Natural killer cell (primary cell): ENCODE results near the gene ZNF593OS. TPM values are rescaled to one million over a fixed set of nuclear protein-coding genes. Genes with fewer than 3 reads are reported as not detected.
A peak's percentile ranks its signal among the peaks of the same experiment; 100 is the strongest.

Experiments
- ATAC-seq, 3 donors: fragments of 150-1000 bp in 2 of 3; fragments of 200-7000 bp in 1 of 3; cut with Tn5 transposase; 1 replicate in 1 of 3; 2 replicates in 2 of 3; pipeline ENCODE4 v1.10.0; 2021; ENCODE audit warnings: mild to moderate bottlenecking in 2 of 3, moderate library complexity in 2 of 3
- DNase-seq, 2 donors: peaks; one replicate each; pipeline versions ENCODE4 v3.0.0 to v3.0.0-alpha.2; 2013 to 2021; ENCODE audit warnings: mixed read lengths in 1 of 2
- H3K27ac ChIP-seq: one replicate; pipeline ENCODE4 v1.5.1; 2013; ENCODE audit warnings: mild to moderate bottlenecking, low read length
- H3K27me3 ChIP-seq: one replicate; pipeline ENCODE4 v1.6.1; 2013; ENCODE audit warnings: low read length; ENCODE audit not compliant: control insufficient read depth, insufficient read depth
- H3K36me3 ChIP-seq: one replicate; pipeline ENCODE4 v1.6.1; 2013; ENCODE audit warnings: low read length; ENCODE audit not compliant: control insufficient read depth, insufficient read depth
- H3K4me1 ChIP-seq: one replicate; pipeline ENCODE4 v1.6.1; 2013; ENCODE audit warnings: low read length; ENCODE audit not compliant: control insufficient read depth, insufficient read depth
- H3K4me3 ChIP-seq: one replicate; pipeline ENCODE4 v1.5.1; 2013; ENCODE audit warnings: low read length
- H3K9me3 ChIP-seq: one replicate; pipeline ENCODE4 v1.6.1; 2013; ENCODE audit warnings: low read length; ENCODE audit not compliant: control insufficient read depth, insufficient read depth
- H3K27ac Mint-ChIP-seq, 2 donors: one replicate each; pipeline ENCODE4 v1.8.0; 2022; ENCODE audit warnings: mild to moderate bottlenecking in 2 of 2, mixed read lengths in 2 of 2, moderate library complexity in 1 of 2
- H3K27me3 Mint-ChIP-seq, 2 donors: one replicate each; pipeline ENCODE4 v1.8.0; 2022; ENCODE audit warnings: low read depth in 2 of 2, mixed read lengths in 2 of 2
- H3K36me3 Mint-ChIP-seq: one replicate; pipeline ENCODE4 v1.8.0; 2022; ENCODE audit warnings: mixed read lengths
- H3K4me1 Mint-ChIP-seq, 2 donors: one replicate each; pipeline ENCODE4 v1.8.0; 2022; ENCODE audit warnings: mixed read lengths in 2 of 2
- H3K4me3 Mint-ChIP-seq: one replicate; pipeline ENCODE4 v1.8.0; 2022; ENCODE audit warnings: mild to moderate bottlenecking, moderate library complexity, mixed read lengths
- H3K9me3 Mint-ChIP-seq, 2 donors: one replicate each; pipeline ENCODE4 v1.8.0; 2022; ENCODE audit warnings: mixed read lengths in 2 of 2
- CTCF ChIP-seq: fragments of 200-600 bp; IDR thresholded peaks from one replicate; pipeline ENCODE4 v1.8.0; 2022; ENCODE audit warnings: antibody characterized with exemption
- WGBS: methylation state at CpG from one replicate; pipeline ENCODE4 v1.1.7; 2013; ENCODE audit warnings: missing lambda C conversion rate; ENCODE audit not compliant: insufficient coverage; 5-methylcytosine and 5-hydroxymethylcytosine counted together
- intact Hi-C: fragments of 100-400 bp; cut with micrococcal nuclease; formaldehyde crosslinking; loops from one replicate; pipeline ENCODE4 v1.14.2; 2022
- total RNA-seq, 4 donors: library from RNA; stranded (reverse); fragments of 120-200 nt in 1 of 4; gene quantifications; one replicate each; pipeline versions ENCODE4 v1.2.3 to v1.2.4, GENCODE V29; 2013 to 2022

Gene ZNF593OS
- total RNA-seq, 3 donors from 2014 or later (not counting 1 experiment from before 2014, with no cell fraction given) = not detected

GRCh38 chr1:26177182-26177684, 5.6 kb upstream of the ZNF593OS start, which contains the start of gene CNKSR1:
Gene CNKSR1 (plus strand): TSS chr1:26177491. CDS start chr1:26177548, 57 bp downstream.
- Mint-ChIP-seq H3K27ac (no peak within 1 kb of the TSS), H3K4me1 (no peaks in the 10 kb centered on the region), H3K36me3 (no peaks in the 10 kb centered on the region), H3K27me3 (no peaks in the 10 kb centered on the region), H3K4me3 (no peak within 1 kb of the TSS), H3K9me3 (no peaks in the 10 kb centered on the region)
- ATAC-seq = no peak
- H3K9me3 ChIP-seq = no peaks in the 10 kb centered on the region
- no peaks in the 10 kb centered on the region for H3K36me3 ChIP-seq
- no peaks in the 10 kb centered on the region for H3K27me3 ChIP-seq
- no peak within 1 kb of the TSS for H3K27ac ChIP-seq
- TF ChIP-seq CTCF = no peak
- intact Hi-C loops = no loop called here
- no peak within 1 kb of the TSS for H3K4me3 ChIP-seq
- DNase-seq = no peak
- H3K4me1 ChIP-seq = no peaks in the 10 kb centered on the region
- 62% methylated on average over 21 of the region's 21 CpGs for WGBS

- Mint-ChIP-seq H3K27me3 (no peaks in the 10 kb centered on the region), H3K4me3 (no peak overlapping the region), H3K27ac (no peak overlapping the region), H3K36me3 (no peaks in the 10 kb centered on the region), H3K9me3 (no peaks in the 10 kb centered on the region), H3K4me1 (peaks cover 0 to 8% of the 10 kb centered on the region in 2 donors)
- TF ChIP-seq CTCF = no peak
- no peaks in the 10 kb centered on the region for H3K9me3 ChIP-seq
- intact Hi-C loops = no loop called here
- H3K4me1 ChIP-seq = peaks cover 9% of the 10 kb centered on the region
- H3K27ac ChIP-seq = no peak overlapping the region
- no peak for DNase-seq
- H3K27me3 ChIP-seq = no peaks in the 10 kb centered on the region
- 89% methylated on average over 3 of the region's 8 CpGs for WGBS
- no peak for ATAC-seq
- no peak overlapping the region for H3K4me3 ChIP-seq
- no peaks in the 10 kb centered on the region for H3K36me3 ChIP-seq
Observed at GRCh38 chr1:26175346-26175745, 3.7 kb upstream of the ZNF593OS start.

- Histone ChIP-seq H3K4me1 (peaks cover 18% of the 10 kb centered on the region), H3K27ac (no peak overlapping the region), H3K9me3 (no peaks in the 10 kb centered on the region), H3K27me3 (no peaks in the 10 kb centered on the region), H3K36me3 (no peaks in the 10 kb centered on the region), H3K4me3 (peak overlapping the region; percentile 60)
- Mint-ChIP-seq H3K4me1 (peaks cover 0 to 20% of the 10 kb centered on the region in 2 donors), H3K9me3 (no peaks in the 10 kb centered on the region), H3K27me3 (peaks cover 0 to 8% of the 10 kb centered on the region in 2 donors), H3K4me3 (peak overlapping the region; percentile 84), H3K36me3 (no peaks in the 10 kb centered on the region), H3K27ac (peak overlapping the region; percentile 66 to 92)
- intact Hi-C loops = no loop called here
- no peak for ATAC-seq
- 82% methylated on average over 9 of the region's 9 CpGs for WGBS
- DNase-seq = no peak
- TF ChIP-seq CTCF = no peak
Observed at GRCh38 chr1:26170472-26170821, 1.2 kb downstream of the ZNF593OS start.
